Right lobe of liver (tissue), 6 donors: ENCODE results near the gene FBRSL1. TPM values are rescaled to one million over a fixed set of nuclear protein-coding genes. Genes with fewer than 3 reads are reported as not detected.

Experiments
- ATAC-seq, 4 donors: fragments of 200-7000 bp; cut with Tn5 transposase; one replicate each; pipeline ENCODE4 v1.9.1; 2020; ENCODE audit warnings: mild to moderate bottlenecking in 4 of 4, moderate library complexity in 4 of 4
- DNase-seq, 3 donors: peaks; one replicate each; pipeline ENCODE4 v3.0.0-alpha.2; 2020
- H3K27ac ChIP-seq, 3 donors: fragments of 200-600 bp; one replicate each; pipeline ENCODE4 v1.8.0; 2022
- H3K27me3 ChIP-seq, 2 donors: fragments of 200-600 bp; one replicate each; pipeline ENCODE4 v1.8.0; 2022
- H3K36me3 ChIP-seq, 4 donors: fragments of 200-600 bp; sonication (generic) in 1 of 4; one replicate each; pipeline versions ENCODE4 v1.5.1 to v1.8.0; 2017 to 2022; ENCODE audit warnings: control low read depth in 1 of 4
- H3K4me1 ChIP-seq, 4 donors: fragments of 200-600 bp; sonication (generic) in 1 of 4; one replicate each; pipeline versions ENCODE4 v1.5.1 to v1.8.0; 2017 to 2022; ENCODE audit warnings: control low read depth in 1 of 4
- H3K4me3 ChIP-seq, 3 donors: fragments of 200-600 bp; one replicate each; pipeline ENCODE4 v1.8.0; 2022
- H3K9me3 ChIP-seq, 4 donors: fragments of 200-600 bp; sonication (generic) in 1 of 4; one replicate each; pipeline versions ENCODE4 v1.5.1 to v1.8.0; 2017 to 2022; ENCODE audit warnings: control low read depth in 1 of 4
- POLR2A ChIP-seq: fragments of 450-650 bp; IDR thresholded peaks from one replicate; pipeline ENCODE4 v1.6.1; 2017; ENCODE audit warnings: antibody characterized with exemption, mild to moderate bottlenecking
- WGBS: methylation state at CpG from one replicate; pipeline ENCODE4 v1.1.6; 2018; ENCODE audit warnings: low coverage, low lambda C conversion rate; ENCODE audit not compliant: insufficient coverage; ENCODE audit errors: missing lambda C conversion rate; 5-methylcytosine and 5-hydroxymethylcytosine counted together
- intact Hi-C, 2 donors: fragments of 100-400 bp; cut with DNase I; formaldehyde crosslinking; loops; one replicate each; pipeline versions ENCODE4 v1.11.2 to v1.14.1; 2022
- total RNA-seq, 6 experiments: library from RNA; depleted of rRNA in 2 of 6; stranded (reverse); fragments of >200 nt in 2 of 6; fragmentation: NEBNext Ultra II Directional in 3 of 6; extraction: Animal tissue kit (Norgen Biotek cat#: 25700) in 3 of 6; gene quantifications; one replicate each; pipeline versions ENCODE4 v1.1.0 to v1.2.4, GENCODE V29; 2016 to 2023
- TF ChIP-seq, protein P1 (sequence below), 4 donors: fragments of 200-600 bp in 3 of 4; fragments of 450-650 bp in 1 of 4; IDR thresholded peaks; one replicate each; pipeline versions ENCODE4 v1.5.1 to v1.8.0; 2016 to 2022; ENCODE audit warnings: antibody characterized with exemption in 4 of 4, mild to moderate bottlenecking in 2 of 4
- donor health status: DM: no; HTN: yes; CAD: no.
- donor health status: DM: no; HTN: no; CAD: no.
- donor health status: DM: no; HTN: no; CAD: no.
- donor health status: DM: no; HTN: yes; CAD: no.
- donor health status: DM: no; HTN: yes; CAD: no.

Gene FBRSL1
- total RNA-seq, 6 experiments from 2014 or later = 16.2 to 27.6 (median 23.3) TPM

- no peaks in the 10 kb centered on the region for H3K27me3 ChIP-seq
- no CpG with 5 or more reads among the region's 17 CpGs for WGBS
- H3K4me3 ChIP-seq = no peak overlapping the region
- DNase-seq = peak in 2 of 3 donors; percentile 14 to 42
- H3K4me1 ChIP-seq = peaks cover 0 to 4% (median 1%) of the 10 kb centered on the region in 4 donors
- H3K9me3 ChIP-seq = no peaks in the 10 kb centered on the region
- no peak for ATAC-seq
- TF ChIP-seq POLR2A = no peak
- TF ChIP-seq, protein P1, sequence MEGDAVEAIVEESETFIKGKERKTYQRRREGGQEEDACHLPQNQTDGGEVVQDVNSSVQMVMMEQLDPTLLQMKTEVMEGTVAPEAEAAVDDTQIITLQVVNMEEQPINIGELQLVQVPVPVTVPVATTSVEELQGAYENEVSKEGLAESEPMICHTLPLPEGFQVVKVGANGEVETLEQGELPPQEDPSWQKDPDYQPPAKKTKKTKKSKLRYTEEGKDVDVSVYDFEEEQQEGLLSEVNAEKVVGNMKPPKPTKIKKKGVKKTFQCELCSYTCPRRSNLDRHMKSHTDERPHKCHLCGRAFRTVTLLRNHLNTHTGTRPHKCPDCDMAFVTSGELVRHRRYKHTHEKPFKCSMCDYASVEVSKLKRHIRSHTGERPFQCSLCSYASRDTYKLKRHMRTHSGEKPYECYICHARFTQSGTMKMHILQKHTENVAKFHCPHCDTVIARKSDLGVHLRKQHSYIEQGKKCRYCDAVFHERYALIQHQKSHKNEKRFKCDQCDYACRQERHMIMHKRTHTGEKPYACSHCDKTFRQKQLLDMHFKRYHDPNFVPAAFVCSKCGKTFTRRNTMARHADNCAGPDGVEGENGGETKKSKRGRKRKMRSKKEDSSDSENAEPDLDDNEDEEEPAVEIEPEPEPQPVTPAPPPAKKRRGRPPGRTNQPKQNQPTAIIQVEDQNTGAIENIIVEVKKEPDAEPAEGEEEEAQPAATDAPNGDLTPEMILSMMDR (IDR thresholded peaks at IDR 0.05) = no peak
- H3K27ac ChIP-seq = no peak overlapping the region
- H3K36me3 ChIP-seq = no peaks in the 10 kb centered on the region
- intact Hi-C loops = no loop called here
Observed at GRCh38 chr12:132486576-132486975, 3.4 kb upstream of the FBRSL1 start.

GRCh38 chr12:132487311-132487741 is 2.6 kb upstream of the FBRSL1 start:
- DNase-seq (peak in 2 of 3 donors; percentile 19 to 52), ATAC-seq (no peak)
- Histone ChIP-seq H3K9me3 (no peaks in the 10 kb centered on the region), H3K27ac (no peak overlapping the region), H3K4me1 (peaks cover 0 to 12% (median 5%) of the 10 kb centered on the region in 4 donors), H3K4me3 (no peak overlapping the region), H3K27me3 (no peaks in the 10 kb centered on the region), H3K36me3 (no peaks in the 10 kb centered on the region)
- TF ChIP-seq, protein P1 (IDR thresholded peaks at IDR 0.05) = no peak
- TF ChIP-seq POLR2A = no peak
- WGBS = 89% methylated on average over 5 of the region's 14 CpGs
- intact Hi-C loops = no loop called here

GRCh38 chr12:132488127-132489077 is 1.5 kb upstream of the FBRSL1 start:
- peak overlapping the region; percentile 60 to 65 (median 60) for H3K4me3 ChIP-seq
- intact Hi-C loops = no loop called here
- no peaks in the 10 kb centered on the region for H3K36me3 ChIP-seq
- H3K27me3 ChIP-seq = no peaks in the 10 kb centered on the region
- ATAC-seq (peak in 3 of 4 donors; percentile 2 to 3 (median 3)), DNase-seq (peak in 2 of 3 donors; percentile 53 to 55)
- no peaks in the 10 kb centered on the region for H3K9me3 ChIP-seq
- 40% methylated on average over 14 of the region's 23 CpGs for WGBS
- no peak for TF ChIP-seq POLR2A
- TF ChIP-seq, protein P1 (IDR thresholded peaks at IDR 0.05) = no peak
- H3K27ac ChIP-seq = peak overlapping the region in 2 of 3 donors; percentile 63 to 77
- H3K4me1 ChIP-seq = peaks cover 0 to 23% (median 9%) of the 10 kb centered on the region in 4 donors

DNA sequence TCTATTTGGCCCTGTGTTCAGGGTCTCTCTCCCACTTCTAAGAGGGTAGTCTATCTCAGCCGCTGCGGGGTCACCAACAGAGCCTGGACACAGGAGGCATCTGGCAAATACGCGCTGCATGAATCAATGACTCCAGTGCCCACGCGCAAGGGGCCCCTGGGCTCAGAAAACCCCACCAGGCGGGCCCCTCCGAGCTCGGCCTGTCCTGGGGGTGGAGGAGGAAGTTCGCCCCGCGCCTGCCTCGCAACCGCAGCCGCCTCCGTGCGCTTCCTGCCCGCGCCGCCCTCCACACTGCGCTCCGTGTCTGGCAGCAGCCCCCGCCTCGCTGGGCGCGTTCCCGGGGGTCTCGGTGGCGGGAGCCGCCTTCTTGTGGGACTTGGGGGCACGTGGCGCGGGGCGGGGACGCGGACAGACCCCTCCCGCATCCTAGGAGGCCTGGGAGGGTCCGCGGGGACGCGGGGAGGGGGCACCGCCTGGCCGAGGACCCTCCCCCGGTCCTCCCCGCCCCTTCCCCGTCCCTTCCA is 811 bp upstream of the FBRSL1 start:
- Histone ChIP-seq H3K9me3 (no peaks in the 10 kb centered on the region), H3K4me1 (peaks cover 0 to 30% (median 16%) of the 10 kb centered on the region in 4 donors), H3K27me3 (no peaks in the 10 kb centered on the region), H3K27ac (peak overlapping the region; percentile 44 to 77 (median 63)), H3K4me3 (peak overlapping the region; percentile 60 to 65 (median 60)), H3K36me3 (no peaks in the 10 kb centered on the region)
- intact Hi-C loops = no loop called here
- peak in 2 of 3 donors; percentile 57 to 74 for DNase-seq
- ATAC-seq = peak in 3 of 4 donors; percentile 1 to 18 (median 4)
- TF ChIP-seq, protein P1 (IDR thresholded peaks at IDR 0.05) = no peak
- TF ChIP-seq POLR2A = no peak
- WGBS = 40% methylated on average over 2 of the region's 46 CpGs
